NOMO-1 treated with dmso at 0.1 percent for 144 hours (cell line): Measurements from ENCODE around the gene AAK1.

Source experiments
- DNase-seq: peaks from one replicate; lab custom pipeline; 2025; ENCODE audit not compliant: unreplicated experiment; lab: John Stamatoyannopoulos, UW

AAK1 gene

GRCh38 chr2:69604026-69604678, 39.4 kb downstream of the AAK1 start:
- DNase-seq: no peak

DNA sequence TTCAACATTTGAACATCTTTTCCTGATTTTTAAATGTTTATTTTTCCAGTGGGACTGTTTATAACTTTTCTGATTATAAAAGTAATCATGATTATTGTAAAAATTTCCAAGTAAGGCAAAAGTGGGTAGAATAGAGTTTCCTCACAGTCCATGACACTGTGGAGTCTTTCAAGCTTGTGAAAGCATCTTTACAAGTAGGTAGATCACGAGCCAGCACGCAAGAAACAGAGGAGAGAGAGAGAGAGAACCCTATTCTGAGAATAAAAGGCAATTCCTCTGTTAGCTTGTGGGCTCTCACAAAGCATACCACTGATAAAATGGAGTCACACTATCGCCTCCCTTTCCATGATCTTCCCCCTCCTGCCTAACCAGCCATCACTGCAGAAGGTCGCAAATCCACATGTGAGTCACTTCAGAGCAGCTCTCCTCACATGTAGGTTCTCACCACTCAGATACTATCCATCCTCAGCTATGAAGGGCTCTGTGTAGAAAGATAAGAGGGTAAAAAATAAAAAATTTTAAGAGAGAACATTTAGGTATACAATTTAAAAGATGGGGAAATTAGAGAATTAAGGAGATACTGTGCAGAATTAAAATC, 40.3 kb downstream of the AAK1 start:
- no peak for DNase-seq

- DNase-seq: no peak
These were observed 42.3 kb downstream of the AAK1 start for GRCh38 chr2:69601179-69601612.

DNA sequence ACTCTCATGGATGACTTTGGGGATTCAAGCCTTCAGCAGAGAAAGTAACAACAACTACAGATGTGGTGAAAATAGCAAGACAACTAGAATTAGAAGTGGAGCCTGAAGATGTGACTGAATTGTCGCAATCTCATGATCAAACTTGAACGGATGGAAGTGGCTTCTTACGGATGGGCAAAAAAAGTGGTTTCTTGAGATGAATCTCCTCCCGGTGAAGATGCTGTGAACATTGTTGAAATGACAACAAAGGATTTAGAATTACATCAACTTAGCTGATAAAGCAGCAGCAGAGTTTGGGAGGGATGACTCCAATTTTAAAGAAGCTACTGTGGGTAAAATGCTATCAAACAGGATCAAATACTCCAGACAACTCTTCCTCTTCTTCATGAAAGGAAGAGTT, 43.1 kb downstream of the AAK1 start:
- DNase-seq: no peak

DNA sequence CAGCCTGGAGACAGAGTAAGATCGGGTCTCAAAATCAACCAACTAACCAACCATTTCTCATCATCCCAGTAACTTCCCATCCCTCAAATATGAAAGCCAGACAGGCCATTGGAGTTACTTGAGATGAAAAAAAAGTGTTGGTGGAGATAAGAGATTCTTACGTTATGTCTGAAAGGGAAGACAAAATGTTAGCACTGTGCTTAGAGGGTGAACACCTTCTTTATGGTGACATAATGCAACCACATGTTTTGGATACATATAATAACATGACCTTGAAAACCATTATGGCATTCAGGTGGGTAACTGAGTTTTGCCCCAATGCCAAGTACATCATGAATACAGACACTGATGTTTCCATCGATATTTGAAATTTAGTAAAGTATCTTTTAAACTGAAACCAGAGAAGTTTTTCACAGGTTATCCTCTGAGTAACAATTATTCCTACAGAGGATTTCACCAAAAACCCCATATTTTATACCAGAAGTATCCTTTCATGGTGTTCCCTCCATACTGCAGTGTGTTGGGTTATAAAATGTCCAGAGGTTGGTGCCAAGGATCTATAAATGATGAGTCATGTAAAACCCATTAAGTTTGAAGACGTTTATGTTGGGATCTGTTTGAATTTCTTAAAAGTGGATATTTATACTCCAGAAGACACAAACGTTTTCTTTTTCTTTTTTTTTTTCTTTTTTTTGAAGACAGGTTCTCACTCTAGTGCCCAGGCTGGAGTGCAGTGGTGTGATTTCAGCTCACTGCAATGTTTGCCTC, 45.5 kb downstream of the AAK1 start:
- no peak for DNase-seq

DNA sequence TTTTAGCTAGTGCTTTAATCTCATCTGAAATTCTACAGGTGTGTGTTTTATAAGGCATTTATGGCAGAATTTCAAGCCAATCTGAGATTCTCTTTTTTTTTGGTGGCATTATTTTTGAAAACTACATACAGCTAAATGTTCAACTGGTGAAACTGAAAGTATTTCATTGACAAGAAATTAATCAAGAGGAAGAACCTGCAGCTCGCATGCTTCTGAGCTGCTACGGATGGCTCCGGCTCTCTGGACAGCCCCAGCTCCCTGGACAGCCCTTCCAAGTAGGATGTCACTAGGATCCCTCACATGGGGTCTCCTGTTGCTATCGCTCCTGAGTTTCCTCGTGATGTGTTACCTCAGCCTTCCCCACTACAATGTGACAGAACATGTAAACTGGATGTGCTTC, 46.4 kb downstream of the AAK1 start:
- no peak for DNase-seq

DNA sequence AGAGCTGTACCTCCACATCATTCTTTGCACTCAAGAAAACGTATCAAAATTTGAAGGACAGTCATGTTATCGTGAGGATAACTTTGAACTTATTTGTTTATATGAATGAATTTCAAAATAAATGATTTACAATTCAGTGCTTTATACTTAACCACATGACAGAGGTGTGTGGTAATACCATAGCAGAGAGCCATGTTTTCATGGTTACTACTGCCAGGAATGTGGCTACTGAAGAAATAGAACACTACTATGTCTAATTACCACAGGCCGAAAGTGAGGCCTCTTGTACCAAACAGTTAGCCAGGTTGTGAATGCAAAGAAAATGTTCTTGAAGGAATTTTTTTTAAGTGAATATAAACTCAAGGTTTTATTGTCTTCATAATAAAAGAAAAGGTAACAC, 49.2 kb downstream of the AAK1 start:
- no peak for DNase-seq

- no peak for DNase-seq
These were observed 51.0 kb downstream of the AAK1 start for GRCh38 chr2:69592511-69592910.

DNA sequence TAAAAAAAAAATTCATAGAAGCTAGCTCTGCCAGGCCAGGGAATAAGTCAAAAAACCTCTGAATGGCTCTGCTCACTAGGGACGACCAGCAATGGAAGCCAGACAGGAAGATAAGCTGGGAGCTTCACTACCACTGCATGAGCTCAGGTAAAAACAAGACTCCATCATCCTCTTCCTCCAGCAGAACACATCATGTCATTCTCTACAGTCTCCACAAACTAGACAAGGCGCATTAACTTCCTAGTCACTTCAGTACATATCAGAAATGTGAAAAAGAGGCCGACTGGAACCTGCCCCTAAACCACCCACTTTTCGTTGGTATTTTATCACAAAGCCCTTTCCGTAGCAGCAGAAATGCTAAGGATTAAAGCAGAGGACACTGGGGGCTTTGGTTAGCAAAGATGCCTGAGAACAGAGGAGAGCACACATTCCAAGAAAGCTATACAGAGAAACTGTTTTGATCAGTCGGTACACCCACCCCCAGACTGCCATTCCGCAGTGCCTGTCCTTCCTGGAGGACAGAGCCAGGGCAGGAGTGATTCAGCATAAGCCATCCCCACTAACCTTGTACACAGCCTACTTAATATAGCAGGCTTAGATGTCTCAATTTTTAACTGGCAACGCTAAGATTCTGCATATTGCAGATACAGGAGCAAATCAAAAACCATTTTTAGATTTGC, 53.4 kb downstream of the AAK1 start:
- DNase-seq: no peak

- no peak for DNase-seq
These were observed 54.6 kb downstream of the AAK1 start for GRCh38 chr2:69588945-69589344.

DNA sequence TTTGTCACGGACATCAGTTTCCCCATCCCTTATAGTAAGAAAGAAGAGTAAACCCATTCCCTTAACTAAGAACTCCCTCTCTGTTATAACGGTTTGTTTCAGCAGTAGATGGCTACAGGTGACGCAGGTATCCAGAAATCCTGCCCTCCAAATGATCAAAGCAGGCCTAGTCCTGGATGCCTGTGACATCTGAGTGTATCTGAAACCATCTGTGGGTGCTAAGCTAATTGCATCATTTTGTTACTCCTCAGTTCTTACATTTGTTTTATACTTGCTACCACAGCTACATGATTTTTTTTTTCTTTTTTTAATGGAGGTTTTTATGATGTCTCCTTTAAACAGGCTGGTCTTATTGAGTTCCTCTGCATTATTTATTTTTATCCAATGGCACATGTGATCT, 55.1 kb downstream of the AAK1 start:
- DNase-seq: no peak

DNA sequence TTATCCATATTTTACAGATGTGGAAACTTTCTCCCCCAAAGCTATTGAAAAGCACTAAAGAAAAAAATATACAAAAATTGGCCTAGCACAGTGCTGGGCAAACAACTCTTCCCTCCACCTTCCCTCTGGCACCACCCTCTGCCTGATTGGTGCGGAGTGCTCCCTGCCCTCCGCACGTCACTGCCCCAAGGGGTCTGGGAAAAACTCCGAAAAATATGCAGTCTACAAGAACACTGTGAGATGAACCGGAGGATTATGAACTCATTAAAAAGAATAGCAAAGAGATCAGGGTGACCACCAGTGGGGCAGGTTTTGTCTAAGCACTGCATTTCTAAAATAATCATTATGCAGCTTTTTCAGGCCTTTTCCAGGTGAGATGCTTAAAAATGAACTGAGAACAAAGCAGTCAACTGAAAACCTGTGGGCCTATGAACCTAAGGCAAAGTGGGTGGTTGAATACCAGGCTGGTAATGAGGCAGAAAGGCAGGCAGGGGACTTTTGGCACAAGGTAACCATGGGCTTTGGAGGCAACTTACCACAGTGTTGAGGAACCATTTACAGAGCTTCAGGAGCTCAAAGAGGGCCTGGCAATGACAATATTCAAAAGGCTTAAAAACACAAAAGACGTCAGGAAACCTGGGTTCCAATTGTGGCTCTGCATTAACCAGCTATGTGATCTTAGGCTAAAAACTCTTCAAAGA, 57.5 kb downstream of the AAK1 start:
- DNase-seq: no peak

- peak; percentile 39 for DNase-seq
These were observed 59.2 kb downstream of the AAK1 start for GRCh38 chr2:69584127-69584889.

GRCh38 chr2:69583321-69583833, 60.2 kb downstream of the AAK1 start:
- DNase-seq: no peak

DNA sequence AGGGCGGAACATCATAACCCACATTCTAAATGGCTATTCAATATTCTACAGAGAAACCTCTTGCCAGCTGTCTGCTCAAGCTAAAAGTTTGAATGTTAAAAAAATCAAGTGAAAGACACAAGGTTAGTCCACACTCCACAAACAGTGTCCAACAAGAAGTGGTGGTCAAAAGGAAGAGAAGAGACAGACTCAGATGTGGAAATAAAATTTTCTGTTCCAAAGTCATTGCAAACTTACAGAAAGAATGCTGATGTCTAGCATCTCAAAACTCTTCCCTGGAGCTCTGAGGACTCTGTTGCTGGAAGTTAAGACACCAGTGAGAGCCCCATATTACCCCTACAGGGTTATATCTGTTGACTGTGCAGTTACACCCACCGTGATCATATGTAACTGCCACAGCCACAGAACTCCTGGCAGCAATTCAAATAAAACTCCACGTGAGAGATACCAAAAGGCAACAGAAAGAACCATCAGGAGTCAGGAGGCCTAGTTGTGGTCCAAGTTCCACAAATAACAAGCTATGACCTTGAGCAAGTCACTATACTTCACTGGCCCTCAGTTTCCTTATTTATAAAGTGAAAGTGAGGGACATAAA, 60.9 kb downstream of the AAK1 start:
- no peak for DNase-seq

- peak; percentile 45 for DNase-seq
These were observed 61.6 kb downstream of the AAK1 start for GRCh38 chr2:69581774-69582581.

- no peak for DNase-seq
These were observed 63.1 kb downstream of the AAK1 start for GRCh38 chr2:69580486-69580885.

DNA sequence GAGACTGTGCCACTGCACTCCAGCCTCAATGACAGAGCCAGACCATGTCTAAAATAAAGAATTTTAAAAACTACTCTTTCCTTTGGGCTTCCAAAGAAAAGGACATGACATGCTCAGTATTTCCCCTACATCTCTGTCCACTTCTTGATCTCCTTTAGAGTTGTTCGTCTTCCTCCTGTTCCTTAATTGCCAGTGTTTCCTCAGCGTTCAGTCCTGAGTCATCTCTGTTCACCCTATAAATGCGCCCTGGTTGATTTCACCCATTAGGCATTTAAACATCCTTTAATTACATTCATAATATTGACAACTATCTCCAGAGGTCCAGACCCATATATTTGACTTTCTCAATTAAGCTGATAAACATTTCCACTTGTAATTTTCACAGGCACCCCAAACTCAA, 64.0 kb downstream of the AAK1 start:
- no peak for DNase-seq

DNA sequence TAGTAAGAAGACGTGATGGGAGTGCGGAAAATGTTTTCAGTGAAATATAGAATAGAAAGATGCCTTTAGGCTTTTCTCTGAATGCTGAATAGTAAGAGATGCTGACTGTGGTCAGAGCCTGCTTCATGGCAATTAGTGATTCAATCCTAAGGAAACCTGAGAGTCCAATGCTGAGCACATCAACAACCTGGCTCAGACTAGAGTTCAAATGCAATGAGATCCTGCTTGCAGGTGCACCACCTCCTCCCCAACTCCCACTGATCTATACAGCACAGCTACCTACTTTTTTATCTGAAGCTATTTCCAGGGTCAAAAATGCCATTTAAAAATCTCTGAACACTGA, 65.4 kb downstream of the AAK1 start:
- no peak for DNase-seq
